HepG2 (cell line): ENCODE data around the gene TIAM2.

Experiments used
- ATF7 ChIP-seq, 2 experiments: fragments of 450-650 bp in 1 of 2; sonication (generic) in 1 of 2; formaldehyde crosslinking in 1 of 2; IDR thresholded peaks; 2 replicates each; pipeline versions ENCODE4 v1.4.0 to v1.6.1; 2016 to 2020; ENCODE audit warnings: antibody characterized with exemption in 1 of 2, mild to moderate bottlenecking in 1 of 2, missing genetic modification reagents in 1 of 2
- BRF2 ChIP-seq: sonication (generic); formaldehyde crosslinking; IDR thresholded peaks from 2 replicates; pipeline ENCODE4 v1.8.1; 2022; ENCODE audit warnings: mild to moderate bottlenecking, missing genetic modification reagents
- CTCF ChIP-seq: sonication (generic); formaldehyde crosslinking; IDR thresholded peaks from 2 replicates; pipeline ENCODE4 v1.5.0; 2020; ENCODE audit warnings: mild to moderate bottlenecking, missing genetic modification reagents, moderate library complexity
- DNMT3B ChIP-seq: conservative IDR thresholded peaks from 2 replicates; pipeline ENCODE4 v1.6.1; 2016; ENCODE audit warnings: missing biosample characterization, control low read depth
- REL ChIP-seq: sonication (generic); formaldehyde crosslinking; conservative IDR thresholded peaks from 2 replicates; pipeline ENCODE4 v1.8.0; 2022; ENCODE audit warnings: mild to moderate bottlenecking, missing genetic modification reagents, moderate library complexity
- RFX5 ChIP-seq: IDR thresholded peaks from 2 replicates; pipeline ENCODE4 v1.6.1; 2011; ENCODE audit warnings: low read depth, low read length, improper control_type of control experiment
- UBTF ChIP-seq: sonication (generic); formaldehyde crosslinking; IDR thresholded peaks from 2 replicates; pipeline ENCODE4 v1.4.0; 2020; ENCODE audit warnings: mild to moderate bottlenecking, missing genetic modification reagents
- ZMYM4 ChIP-seq: sonication (generic); formaldehyde crosslinking; IDR thresholded peaks from 2 replicates; pipeline ENCODE4 v1.8.1; 2023; ENCODE audit warnings: mild to moderate bottlenecking, missing genetic modification reagents
- ZNF549 ChIP-seq: sonication (generic); formaldehyde crosslinking; IDR thresholded peaks from 2 replicates; pipeline ENCODE4 v1.5.0; 2020; ENCODE audit warnings: missing genetic modification reagents

- TF ChIP-seq ZNF549 (CRISPR knock-in tag): no peak
- no peak for TF ChIP-seq REL (CRISPR knock-in tag)
- TF ChIP-seq DNMT3B (CRISPR knock-in tag): no peak
- no peak for TF ChIP-seq BRF2 (CRISPR knock-in tag)
- TF ChIP-seq CTCF: peak; percentile 75
- TF ChIP-seq RFX5: no peak
- TF ChIP-seq ZMYM4 (CRISPR knock-in tag): no peak
- no peak for TF ChIP-seq ATF7 (IDR thresholded peaks at IDR 0.05)
- no peak for TF ChIP-seq ATF7 (CRISPR knock-in tag; IDR thresholded peaks at IDR 0.05)
- no peak for TF ChIP-seq UBTF (CRISPR knock-in tag)
Observed at GRCh38 chr6:155177363-155177961, 182.3 kb downstream of the TIAM2 start.
